Endometrium (tissue), 2 donors: Measurements from ENCODE around the gene C2orf68.
"Not testable (repeated sequence)": the region's sequence is repeated elsewhere in the genome, so short reads cannot be mapped to it uniquely, and the experiment has no call there.

Experiments used
- FAIRE-seq: peaks from 2 replicates; lab custom pipeline; 2012; peaks lifted over from hg19 to GRCh38; lab: Jason Lieb, UNC
- donor health status: control.
- donor health status: control.

The C2orf68 gene

DNA sequence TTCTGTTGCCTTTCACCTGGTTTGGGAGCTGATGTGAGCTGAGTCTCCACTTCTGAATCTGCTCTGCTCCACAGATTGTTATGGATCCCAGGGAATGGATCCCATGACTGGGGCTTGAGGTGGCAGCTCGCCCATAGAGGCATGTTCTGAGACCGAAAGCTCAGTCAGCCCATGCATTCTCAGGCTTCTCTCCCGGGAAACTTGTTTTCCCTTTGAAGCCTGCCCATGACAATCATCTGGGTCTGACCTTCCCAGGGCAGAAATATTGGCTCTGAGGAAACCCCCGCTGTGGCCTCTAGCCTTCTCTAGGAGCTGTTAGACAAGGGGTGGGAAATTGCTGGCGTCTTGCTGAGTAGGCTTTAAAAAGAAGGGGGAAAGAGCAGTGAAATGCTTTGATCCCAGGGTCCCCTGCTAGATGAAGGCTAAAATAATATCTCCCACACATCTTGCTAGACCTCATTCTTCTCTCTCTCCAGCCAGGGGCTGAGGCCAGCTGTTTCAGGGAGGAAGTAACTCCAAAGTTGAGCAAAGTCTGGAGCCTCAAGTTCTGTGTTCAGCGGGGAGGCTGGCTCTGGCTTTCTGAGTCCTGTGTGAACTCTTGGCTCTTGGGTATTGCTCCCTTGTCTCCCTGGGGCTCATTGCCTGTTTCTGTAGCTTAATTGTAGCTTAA lies 32.5 kb downstream of the C2orf68 start:
- no peak for FAIRE-seq

DNA sequence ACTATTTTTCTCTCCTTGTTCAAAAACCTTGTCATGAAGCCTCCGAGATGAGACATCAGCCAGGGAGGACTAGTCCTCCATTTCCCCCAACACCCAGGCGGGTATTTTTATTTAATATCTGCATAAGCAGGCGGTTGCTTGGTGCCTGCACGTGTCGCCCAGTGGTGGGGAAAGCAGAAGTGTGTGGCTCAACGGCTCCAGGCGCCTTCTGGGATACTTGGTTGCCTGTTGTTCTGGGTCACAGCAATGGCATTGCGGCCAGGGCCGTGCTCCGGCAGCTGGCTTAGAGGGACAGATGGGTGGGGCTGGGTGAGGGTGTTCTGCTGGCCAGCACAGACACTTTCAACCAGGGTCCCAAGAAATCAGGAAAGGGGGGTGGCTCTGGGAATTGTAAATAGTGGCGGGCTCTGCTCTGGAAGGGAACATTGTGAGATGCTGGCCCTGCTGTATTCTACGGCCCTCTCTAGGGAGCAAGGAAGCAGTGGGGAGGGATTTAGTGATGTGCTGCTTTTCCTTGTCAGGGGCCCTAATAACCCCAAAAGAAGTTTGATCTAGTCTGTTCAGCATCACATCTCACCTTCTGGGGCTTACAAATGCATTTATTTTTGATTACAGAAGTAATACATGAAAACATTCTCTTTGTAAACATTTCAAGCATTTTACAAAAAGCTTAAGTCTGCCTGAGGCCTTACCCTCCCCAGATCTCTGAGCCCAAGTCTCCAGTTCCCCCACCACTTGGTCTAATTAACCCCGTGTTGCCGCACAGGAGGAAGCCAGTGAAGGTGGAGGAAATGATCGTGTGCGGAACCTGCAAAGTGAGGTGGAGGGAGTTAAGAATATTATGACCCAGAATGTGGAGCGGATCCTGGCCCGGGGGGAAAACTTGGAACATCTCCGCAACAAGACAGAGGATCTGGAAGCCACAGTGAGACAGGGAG lies 33.4 kb downstream of the C2orf68 start:
- FAIRE-seq: no peak

DNA sequence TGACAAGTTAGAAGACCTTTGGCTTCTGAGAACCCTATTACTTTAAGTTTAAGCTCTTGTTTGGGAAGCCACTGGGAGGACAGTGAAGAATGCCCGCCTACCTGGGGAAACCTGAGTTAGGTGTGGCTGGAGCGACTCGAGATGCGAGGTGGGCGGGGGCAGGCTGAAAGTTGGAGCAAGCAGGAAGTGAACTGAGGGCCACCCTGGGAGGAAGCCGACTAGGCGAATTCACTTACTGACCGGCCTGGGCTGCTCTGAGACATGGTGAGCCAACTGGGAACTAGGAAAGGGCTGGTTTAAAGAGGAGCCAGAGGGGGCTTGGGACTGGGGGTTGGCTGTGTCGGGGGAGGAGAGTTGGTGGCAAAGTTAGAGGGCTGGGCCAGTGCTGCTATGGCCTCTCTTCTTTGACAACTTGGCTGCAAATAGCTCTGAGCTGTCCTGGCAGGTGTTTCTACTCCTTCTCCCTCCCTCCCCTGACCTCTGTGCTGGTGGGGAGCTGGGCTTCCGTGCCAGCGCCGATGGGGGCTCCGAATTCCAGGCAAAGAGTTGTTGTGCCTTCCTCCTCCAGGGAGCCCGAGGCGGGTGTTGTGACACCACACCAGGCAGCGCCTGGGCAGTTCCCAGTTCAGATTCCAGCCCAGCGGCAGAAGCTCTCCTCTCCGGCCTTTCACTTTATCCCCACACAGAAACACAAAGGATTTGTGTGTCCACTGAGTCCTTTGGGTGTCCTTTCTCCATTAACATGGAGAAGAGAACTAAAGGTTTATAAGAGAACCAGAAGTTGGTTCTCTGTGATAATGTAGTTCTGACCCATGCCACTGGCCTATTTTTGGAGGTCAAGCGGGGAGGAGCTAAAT lies 34.3 kb downstream of the C2orf68 start, which contains the start of gene VAMP8:
Gene VAMP8, plus strand, starts transcription at position 201 of the 857 bp plus-strand sequence. Its CDS starts 61 bp downstream, at position 262.
- no peak for FAIRE-seq

DNA sequence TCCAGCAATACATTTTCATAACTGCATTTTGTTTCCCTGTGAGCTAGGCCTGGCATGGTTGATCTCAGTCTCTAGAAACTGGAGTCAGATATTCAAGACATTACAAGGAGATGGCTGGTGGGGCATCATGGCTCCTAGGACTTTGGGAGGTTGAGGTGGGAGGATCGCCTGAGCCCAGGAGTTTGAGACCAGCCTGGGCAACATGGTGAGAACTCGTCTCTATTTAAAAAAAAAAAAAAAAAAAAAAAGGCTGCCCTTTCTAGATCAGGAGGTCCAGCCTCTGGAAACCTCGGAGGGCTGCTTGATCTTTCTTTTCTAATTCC lies 34.8 kb downstream of the C2orf68 start:
- FAIRE-seq: no peak

DNA sequence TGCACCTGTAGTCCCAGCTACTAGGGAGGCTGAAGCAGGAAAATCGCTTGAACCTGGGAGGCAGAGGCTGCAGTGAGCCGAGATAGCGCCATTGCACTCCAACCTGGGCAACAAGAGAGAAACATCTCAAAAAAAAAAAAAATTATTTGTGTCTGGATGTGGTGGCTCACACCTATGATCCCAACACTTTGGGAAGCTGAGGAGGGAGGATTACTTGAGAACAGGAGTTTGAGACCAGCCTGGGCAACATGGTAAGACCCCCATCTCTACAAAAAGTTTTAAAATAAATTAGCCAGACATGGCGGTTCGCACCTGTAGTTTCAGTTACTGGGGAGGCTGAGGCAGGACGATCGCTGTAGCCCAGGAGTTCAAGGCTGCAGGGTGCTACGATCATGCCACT lies 36.1 kb downstream of the C2orf68 start:
- no peak for FAIRE-seq

DNA sequence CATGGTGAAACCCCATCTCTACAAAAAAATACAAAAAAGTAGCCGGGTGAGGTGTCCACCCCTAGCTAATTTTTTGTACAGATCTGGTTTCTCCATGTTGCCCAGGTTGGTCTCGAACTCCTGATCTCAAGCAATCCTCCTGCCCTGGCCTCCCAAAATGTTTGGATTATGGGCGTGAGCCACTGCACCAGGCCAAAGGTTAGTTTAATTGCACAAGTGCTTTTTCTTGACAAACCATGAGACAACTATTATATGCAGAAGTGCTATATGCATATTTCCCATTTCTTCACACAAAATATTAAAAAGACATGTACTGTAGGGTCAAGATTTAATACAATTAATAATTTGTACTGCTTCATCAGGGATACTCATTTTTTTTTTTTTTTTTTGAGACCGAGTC lies 45.6 kb downstream of the C2orf68 start:
- no peak for FAIRE-seq

DNA sequence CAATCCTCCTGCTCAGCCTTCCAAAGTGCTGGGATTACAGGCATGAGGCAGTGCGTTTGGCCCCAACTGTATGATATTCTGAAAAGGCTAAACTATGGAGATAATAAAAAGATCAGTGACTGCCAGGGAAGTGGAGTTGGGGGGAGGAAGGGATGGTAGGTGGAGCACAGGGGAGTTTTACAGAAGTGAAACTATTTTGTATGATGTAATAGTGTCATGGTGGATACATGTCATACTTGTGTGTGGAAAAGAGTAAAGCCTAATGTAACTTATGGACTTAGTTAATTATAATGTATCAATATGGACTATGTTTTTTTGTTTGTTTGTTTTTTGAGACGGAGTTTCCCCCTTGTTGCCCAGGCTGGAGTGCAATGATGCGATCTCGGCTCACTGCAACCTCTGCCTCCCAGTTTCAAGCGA lies 47.7 kb downstream of the C2orf68 start:
- no peak for FAIRE-seq

DNA sequence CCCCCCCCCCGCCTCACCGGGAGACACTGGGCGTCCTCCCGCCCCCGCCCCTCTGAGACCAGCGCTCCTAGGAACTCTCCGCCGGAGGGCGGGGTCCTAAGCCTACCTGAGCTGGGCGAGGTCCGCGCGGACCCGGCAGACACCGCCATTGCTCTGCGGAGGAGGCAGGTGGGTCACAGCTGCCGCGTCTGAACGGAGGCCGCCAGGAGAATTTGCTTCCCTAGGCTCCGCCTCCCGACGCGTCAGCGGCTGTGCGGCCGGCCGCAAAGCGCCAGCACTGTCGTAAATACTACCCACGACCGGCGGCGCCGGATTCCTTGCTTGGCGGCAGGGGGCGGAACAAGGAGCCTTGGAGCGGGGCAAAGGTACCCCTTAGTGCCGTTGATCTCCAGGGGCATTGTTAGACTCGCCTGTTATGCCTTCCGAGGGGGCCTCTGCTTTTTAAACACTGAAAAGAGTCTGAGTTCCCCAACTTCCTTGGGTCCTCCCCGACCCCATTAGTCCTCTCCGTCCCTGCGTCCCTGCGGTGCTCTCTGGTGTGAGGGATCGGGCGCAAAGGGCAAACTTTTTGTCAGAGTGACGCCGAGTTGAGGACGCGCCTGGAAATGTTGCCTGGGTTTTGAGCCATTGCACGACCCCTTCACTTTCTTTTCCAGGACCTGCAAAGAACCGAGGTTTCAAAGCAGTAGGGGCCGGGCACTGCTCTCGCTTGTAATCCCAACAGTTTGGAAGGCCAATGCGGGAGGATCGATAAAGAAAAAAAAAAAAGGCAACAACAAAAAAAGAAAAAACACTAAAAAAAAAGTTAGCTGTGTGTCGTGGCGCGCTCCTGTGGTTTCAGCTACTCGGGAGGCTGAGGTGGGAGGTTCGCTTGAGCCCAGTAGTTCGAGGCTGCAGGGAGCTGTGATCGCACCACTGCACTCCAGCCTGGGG lies 50.3 kb downstream of the C2orf68 start, which contains the start of gene GGCX:
Gene GGCX, minus strand, starts transcription at position 214 of the 933 bp plus-strand sequence. Its CDS starts 65 bp downstream, at position 149.
- FAIRE-seq: no peak

DNA sequence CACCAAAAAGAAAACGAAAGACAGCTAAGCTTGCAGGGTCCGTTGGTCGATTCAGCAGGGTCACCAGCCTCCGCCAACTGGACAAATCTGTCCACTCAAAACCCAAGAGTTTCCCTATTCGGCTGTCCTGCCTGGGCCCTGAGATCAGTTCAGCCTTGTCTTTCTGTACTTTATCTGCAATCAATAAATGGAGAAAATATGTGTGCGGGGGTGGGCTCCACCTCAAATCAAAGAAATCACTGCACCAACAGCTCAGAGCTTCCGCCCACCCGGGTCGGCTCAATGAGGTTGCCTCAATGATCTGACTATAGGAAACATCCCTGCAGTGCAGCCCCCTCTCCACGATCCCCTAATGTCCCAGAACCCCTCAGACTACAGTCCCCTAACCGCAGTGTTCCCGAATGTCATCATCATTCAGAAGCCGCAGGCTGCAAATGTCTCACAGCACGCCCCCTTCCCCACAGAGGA lies 51.0 kb downstream of the C2orf68 start:
- FAIRE-seq: no peak

DNA sequence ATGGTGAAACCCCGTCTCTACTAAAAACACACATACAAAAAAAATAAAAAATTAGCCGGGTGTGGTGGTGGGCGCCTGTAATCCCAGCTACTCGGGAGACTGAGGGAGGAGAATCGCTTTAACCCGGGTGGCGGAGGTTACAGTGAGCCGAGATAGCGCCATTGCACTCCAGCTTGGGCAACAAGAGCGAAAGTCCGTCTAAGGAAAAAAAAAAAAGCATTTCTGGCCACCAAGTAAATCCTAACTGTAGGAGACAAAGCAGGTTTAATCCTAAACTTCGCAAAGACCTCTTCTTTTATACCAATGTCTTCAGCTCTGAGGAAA lies 51.5 kb downstream of the C2orf68 start:
- not testable (repeated sequence) for FAIRE-seq

DNA sequence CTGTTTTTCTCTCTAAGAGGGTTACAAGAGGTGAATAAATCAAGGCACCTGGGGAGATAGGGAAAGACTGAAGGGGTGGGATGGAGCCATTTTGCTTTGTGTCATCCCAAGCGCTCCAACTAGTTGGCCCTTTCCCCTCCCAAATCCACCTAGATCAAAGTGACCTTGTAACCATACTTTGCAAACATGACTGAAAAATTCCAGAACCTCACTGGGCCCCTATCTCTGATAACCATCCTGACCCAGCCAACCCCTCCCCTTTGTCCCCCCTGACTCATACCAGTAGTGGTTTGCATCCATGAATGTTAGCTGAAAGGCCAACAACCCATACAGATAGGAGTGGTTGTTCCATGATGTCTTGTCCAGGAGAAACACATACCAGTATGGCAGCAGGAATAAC lies 53.7 kb downstream of the C2orf68 start:
- no peak for FAIRE-seq

DNA sequence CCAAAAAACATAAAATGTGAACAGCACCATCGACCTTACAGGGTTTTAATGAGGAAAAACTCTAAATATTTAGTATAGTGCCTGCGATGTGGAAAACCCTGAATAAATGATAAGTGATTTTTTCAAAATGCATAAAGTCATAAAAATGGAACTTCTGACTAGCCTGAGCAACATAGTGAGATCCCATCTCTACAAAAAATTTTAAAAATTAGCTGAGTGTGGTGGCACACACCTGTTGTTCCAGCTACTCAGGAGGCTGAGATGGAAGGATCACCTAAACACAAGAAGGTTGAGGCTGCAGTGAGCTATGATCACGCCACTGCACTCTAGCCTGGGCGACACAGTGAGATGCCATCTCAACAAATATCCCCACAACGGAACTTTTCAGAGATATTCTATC lies 54.7 kb downstream of the C2orf68 start:
- no peak for FAIRE-seq
